Testis (tissue), 3 donors: ENCODE data around the gene TFAP2E. TPM values are rescaled to one million over a fixed set of nuclear protein-coding genes. Genes with fewer than 3 reads are reported as not detected.

ENCODE experiments used
- DNase-seq: peaks from one replicate; pipeline ENCODE4 v3.0.0-alpha.2; 2019
- H3K27ac ChIP-seq, 2 donors: fragments of 200-600 bp; sonication (generic); one replicate each; pipeline ENCODE4 v1.5.1; 2019
- H3K27me3 ChIP-seq: fragments of 200-600 bp; sonication (generic); one replicate; pipeline ENCODE4 v1.5.1; 2019
- H3K36me3 ChIP-seq: fragments of 200-600 bp; sonication (generic); one replicate; pipeline ENCODE4 v1.5.1; 2017; ENCODE audit warnings: low read depth; ENCODE audit errors: missing control alignments
- H3K4me1 ChIP-seq: fragments of 200-600 bp; sonication (generic); one replicate; pipeline ENCODE4 v1.5.1; 2019
- H3K4me3 ChIP-seq, 2 donors: fragments of 200-600 bp; sonication (generic); one replicate each; pipeline ENCODE4 v1.5.1; 2017 to 2019
- H3K9me3 ChIP-seq: fragments of 200-600 bp; sonication (generic); one replicate; pipeline ENCODE4 v1.5.1; 2017
- CTCF ChIP-seq, 3 experiments: fragments of 450-650 bp in 2 of 3; fragments of 200-600 bp in 1 of 3; sonication (generic) in 1 of 3; IDR thresholded peaks; one replicate each; pipeline ENCODE4 v1.5.1; 2016 to 2019; ENCODE audit warnings: antibody characterized with exemption in 3 of 3, mild to moderate bottlenecking in 2 of 3, moderate library complexity in 1 of 3
- POLR2A ChIP-seq: fragments of 450-650 bp; IDR thresholded peaks from one replicate; pipeline ENCODE4 v1.6.1; 2017; ENCODE audit warnings: antibody characterized with exemption, mild to moderate bottlenecking, moderate library complexity
- WGBS, 2 donors: methylation state at CpG; one replicate each; pipeline ENCODE4 v1.1.5; 2018; 5-methylcytosine and 5-hydroxymethylcytosine counted together
- intact Hi-C: fragments of 100-400 bp; cut with DNase I; formaldehyde crosslinking; loops from one replicate; pipeline ENCODE4 v1.15.1; 2023; ENCODE audit warnings: low total_unique reads
- polyA plus RNA-seq: library from polyadenylated mRNA; stranded (reverse); fragments of 350-450 nt; fragmentation: Illumina TruSeq; extraction: RNeasy Lipid Tissue Mini Kit (QIAGEN cat#74804); gene quantifications from one replicate; pipeline ENCODE4 v1.2.3, GENCODE V29; 2014; ENCODE audit warnings: low read depth, low replicate concordance; ENCODE audit not compliant: insufficient read depth
- total RNA-seq, 2 donors: library from RNA; depleted of rRNA; stranded (reverse); fragments of >200 nt; gene quantifications; one replicate each; pipeline ENCODE4 v1.2.3, GENCODE V29; 2016

TFAP2E gene
- total and polyA plus RNA-seq, 3 donors from 2014 or later, result 1.9 to 4.0 (median 1.9) TPM

- Histone ChIP-seq H3K4me1 (peaks cover 25% of the 10 kb centered on the region), H3K36me3 (no peaks in the 10 kb centered on the region), H3K27ac (no peak overlapping the region), H3K9me3 (no peaks in the 10 kb centered on the region), H3K4me3 (no peak overlapping the region), H3K27me3 (no peaks in the 10 kb centered on the region)
- no peak for DNase-seq
- intact Hi-C loops, result no loop called here
- TF ChIP-seq POLR2A, result no peak
- TF ChIP-seq CTCF (IDR thresholded peaks at IDR 0.05), result no peak
- WGBS, 2 donors, result 76 to 79% methylated on average over 2 of the region's 2 CpGs
Measured at GRCh38 chr1:35553851-35554250, 19.3 kb upstream of the TFAP2E start.

DNA sequence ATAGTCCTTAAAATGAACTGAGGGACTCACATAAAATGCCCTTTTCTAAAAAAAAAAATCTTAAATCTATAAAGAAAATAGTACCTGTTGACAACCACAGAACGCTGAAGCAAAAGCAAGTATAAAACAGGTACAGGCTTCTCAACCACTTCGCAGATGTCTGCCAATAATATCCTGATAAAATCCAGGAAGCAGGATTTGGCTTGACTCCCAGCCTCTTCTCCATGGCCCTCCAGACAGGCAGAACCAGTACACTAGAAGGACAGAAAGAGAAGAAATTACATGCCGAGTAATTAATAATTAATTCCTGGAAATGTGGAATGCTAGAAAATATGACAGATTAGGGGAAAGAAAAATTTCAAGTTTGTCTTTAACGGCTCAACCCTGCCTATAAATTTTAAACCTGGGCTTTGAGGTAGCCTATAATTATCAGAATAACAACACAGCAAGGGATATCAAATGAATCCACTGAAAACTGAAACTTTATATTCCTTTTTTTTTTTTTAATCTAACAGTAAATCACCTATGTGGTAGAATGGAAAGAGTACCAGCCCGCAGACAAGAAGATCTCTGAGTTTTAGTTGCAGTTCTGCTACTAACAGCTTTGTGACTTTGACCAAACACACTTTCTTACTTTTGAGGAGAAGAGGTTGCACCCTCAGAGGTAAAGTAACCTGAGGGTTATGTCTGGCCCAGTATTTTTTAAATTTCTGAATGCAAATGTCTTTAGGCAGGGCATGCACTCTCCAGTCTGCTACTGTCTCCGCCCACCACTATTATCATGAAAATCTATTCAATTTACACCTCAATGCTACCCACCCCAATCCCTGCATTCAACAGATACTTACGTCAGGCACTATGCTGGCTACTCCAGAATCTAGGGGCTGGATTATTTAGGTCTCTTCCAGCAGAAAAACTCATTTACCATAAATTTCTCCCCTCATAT is 18.6 kb upstream of the TFAP2E start:
- H3K4me1 ChIP-seq, result peaks cover 25% of the 10 kb centered on the region
- WGBS, 2 donors, result 49 to 50% methylated on average over 7 of the region's 7 CpGs
- TF ChIP-seq CTCF (IDR thresholded peaks at IDR 0.05), result no peak
- TF ChIP-seq POLR2A, result no peak
- no peaks in the 10 kb centered on the region for H3K9me3 ChIP-seq
- no peak overlapping the region for H3K27ac ChIP-seq
- intact Hi-C loops, result no loop called here
- no peak overlapping the region for H3K4me3 ChIP-seq
- no peak for DNase-seq
- no peaks in the 10 kb centered on the region for H3K36me3 ChIP-seq
- no peaks in the 10 kb centered on the region for H3K27me3 ChIP-seq

GRCh38 chr1:35555212-35555584 is 17.9 kb upstream of the TFAP2E start:
- no peak for DNase-seq
- TF ChIP-seq CTCF (IDR thresholded peaks at IDR 0.05), result no peak
- TF ChIP-seq POLR2A, result no peak
- Histone ChIP-seq H3K9me3 (no peaks in the 10 kb centered on the region), H3K4me1 (peaks cover 25% of the 10 kb centered on the region), H3K27me3 (no peaks in the 10 kb centered on the region), H3K36me3 (no peaks in the 10 kb centered on the region), H3K27ac (no peak overlapping the region), H3K4me3 (no peak overlapping the region)
- intact Hi-C loops, result no loop called here
- WGBS, 2 donors, result 55 to 62% methylated on average over 4 of the region's 4 CpGs

DNA sequence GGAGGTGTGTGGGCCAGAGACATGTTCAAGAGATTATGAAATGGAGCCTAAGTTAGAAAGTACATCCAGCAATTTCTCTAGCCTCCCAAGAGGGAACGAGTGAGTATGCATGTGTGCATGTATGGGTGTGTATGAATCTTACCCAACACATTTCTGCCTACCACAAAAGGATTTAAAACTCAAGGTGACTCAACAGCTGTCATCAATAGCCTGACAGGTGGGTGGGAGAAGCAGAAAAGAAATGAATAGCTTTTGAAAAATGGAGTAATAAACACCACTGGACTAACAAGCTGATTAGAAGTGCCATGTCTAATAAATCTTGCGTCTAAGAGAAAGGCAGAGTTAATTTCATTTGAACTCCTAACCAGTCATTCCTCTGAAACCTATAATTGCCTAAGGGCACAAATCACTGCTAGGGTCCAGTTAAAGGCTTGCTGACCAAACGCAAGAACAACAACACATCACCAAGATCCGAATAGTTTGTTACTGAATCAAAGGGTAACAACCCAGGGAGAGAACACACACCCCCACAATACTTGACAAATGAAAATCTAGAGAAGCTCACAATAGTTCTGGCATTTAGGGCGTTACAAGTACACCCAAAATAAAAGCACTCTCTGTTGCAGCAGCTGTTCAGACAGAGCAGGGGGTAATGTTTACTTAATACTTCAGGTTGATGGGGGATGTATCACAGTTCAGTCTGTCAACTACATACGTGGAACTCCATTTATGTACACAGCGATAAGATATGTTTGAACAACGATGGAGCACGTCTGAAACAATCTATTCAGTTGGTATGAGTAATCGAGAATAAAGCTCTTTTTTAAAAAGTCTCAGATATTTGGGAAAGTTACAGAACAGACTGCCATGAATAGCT is 17.3 kb upstream of the TFAP2E start:
- WGBS, 2 donors, result 22 to 25% methylated on average over 10 of the region's 10 CpGs
- H3K4me1 ChIP-seq, result peaks cover 32% of the 10 kb centered on the region

More for the DNA sequence above, 17.3 kb upstream of the TFAP2E start:
- Histone ChIP-seq H3K9me3 (no peaks in the 10 kb centered on the region), H3K27ac (peak overlapping the region in 1 of 2 donors; percentile 96), H3K27me3 (no peaks in the 10 kb centered on the region), H3K4me3 (peak overlapping the region in 1 of 2 donors; percentile 89), H3K36me3 (no peaks in the 10 kb centered on the region)
- no peak for TF ChIP-seq CTCF (IDR thresholded peaks at IDR 0.05)
- no peak for TF ChIP-seq POLR2A
- no peak for DNase-seq
- intact Hi-C loops, result no loop called here
